Tracheal epithelial cell (primary cell): Measurements from ENCODE around the gene MTNR1A. TPM values are rescaled to one million over a fixed set of nuclear protein-coding genes. Genes with fewer than 3 reads are reported as not detected.

Source experiments
- total RNA-seq: library from RNA; depleted of rRNA; stranded (reverse); fragments of >200 nt; gene quantifications from 2 replicates; pipeline ENCODE4 v1.2.1, GENCODE V29; 2014

The MTNR1A gene
- total RNA-seq: not detected in 2 replicates

DNA sequence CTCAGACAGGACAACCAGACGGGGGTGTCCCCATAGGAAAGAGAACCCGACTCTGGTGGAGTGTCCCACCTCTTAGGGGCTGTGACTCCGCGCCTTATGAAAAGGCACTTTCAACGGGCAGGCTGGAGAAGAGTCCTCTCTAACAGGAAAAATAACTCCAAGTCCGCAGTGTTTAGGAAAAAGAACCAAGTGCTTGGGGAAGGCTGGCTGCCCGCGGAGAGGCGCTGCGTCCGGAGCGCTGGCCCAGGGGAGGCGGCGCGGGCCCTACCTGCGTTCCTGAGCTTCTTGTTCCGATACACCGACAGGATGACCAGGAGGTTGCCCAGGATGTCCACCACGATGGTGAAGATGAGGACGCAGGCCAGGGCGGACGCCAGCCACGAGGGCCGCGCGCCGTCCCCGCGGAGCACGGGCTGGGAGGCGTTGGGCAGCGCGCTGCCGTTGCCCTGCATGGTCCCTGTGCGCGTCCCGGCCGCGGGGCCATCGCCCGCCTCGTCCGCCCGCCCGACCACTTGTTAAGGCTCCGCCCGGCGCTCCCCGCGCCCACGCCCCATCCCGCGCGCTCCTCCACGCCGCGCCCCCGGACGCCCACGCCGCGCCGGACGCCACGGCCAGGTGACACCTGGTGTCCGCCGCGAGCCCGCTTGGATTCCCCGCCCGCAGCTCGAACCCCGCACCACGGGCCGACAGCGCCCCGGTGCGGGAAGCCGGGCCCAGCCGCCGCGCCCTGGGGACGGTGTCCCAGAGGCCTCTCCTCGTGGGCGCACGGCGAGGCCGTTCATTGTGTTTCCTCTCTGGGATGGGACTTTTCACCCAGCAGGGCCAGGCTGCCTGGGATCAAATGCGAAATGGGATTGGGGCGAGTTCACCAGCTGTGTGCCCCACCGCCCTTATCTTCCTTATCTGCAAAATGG is at the start of gene MTNR1A:
Gene MTNR1A (minus strand): TSS at position 654 of the 914 bp plus-strand sequence. CDS start 202 bp downstream, at position 452.

Other genes with a start within 250 kb of the MTNR1A start
- 269 and 521 TPM in 2 replicates for gene FAT1, start 168.3 kb upstream of the MTNR1A start, total RNA-seq